ENCODE data around the gene PIM1.
"Not testable (repeated sequence)": the region's sequence is repeated elsewhere in the genome, so short reads cannot be mapped to it uniquely, and the experiment has no call there.

The PIM1 gene

GRCh38 chr6:37194886-37195285 lies 24.9 kb downstream of the PIM1 start:
- not testable (repeated sequence) for DNase-seq

DNA sequence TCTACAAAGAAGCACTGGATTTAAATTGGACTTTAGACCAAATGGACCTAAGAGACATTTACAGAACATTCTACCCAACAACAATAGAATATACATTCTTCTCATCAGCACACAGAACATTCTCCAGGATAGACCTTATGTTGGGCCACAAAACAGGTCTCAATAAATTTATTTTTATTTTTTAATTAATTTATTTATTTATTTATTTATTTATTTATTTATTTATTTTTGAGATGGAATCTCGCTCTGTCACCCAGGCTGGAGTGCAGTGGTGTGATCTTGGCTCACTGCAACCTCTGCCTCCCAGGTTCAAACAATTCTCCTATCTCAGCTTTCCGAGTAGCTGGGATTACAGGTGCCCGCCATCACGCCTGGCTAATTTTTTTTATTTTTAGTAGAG lies 26.5 kb downstream of the PIM1 start:
- not testable (repeated sequence) for DNase-seq

GRCh38 chr6:37200085-37200484 lies 30.1 kb downstream of the PIM1 start:
- no peak for DNase-seq

DNA sequence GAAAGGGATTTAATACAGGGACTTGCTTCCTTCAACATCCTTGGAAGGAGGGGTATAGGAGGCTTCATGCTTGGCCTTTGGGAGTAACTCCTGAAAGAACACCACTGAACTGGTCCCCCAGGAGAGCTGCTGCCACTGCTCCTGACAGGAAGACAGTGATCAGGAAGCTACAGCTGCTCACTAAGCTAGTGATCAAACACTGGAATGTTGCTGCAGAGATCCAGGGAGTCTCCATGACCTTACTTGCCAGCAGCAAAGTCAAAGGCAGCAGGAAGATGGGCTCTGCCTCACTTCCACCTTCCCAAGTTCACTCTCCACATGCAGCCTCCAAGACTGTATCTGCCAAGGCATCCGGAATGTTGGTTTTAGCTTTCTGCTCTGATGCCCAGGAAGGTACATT lies 31.8 kb downstream of the PIM1 start:
- DNase-seq: no peak

DNA sequence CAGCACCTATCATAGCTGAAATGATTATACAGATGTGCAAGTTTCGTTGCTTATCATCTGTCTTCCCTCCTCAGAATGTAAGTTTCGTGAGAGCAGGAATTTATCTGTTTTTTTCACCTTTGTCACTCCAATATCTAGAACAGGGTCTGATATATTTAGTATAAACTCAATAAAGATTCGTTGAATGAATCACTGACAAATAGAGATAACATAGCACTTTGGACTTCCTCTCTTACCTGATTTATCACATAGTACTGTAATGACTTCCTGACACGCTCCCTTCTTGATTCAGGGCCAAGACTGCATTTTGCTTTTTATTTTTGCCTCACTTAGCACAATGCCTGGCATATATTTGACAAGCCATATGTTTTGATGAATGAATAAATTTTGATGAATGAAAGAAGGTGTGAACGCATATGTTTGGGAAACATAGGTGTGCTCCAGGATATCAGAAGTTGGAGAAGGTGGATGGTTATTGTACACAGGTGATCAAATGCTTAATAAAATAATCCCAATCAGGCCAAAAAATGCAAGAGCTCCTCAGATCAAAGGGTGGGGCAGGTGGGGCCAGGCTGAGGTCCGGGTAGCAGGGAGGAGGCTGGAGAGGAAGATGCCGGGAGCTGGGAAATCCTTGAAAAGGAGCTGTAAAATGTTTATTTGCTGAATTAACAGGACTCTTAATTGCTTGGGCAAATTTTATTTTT lies 33.0 kb downstream of the PIM1 start:
- no peak for DNase-seq

DNA sequence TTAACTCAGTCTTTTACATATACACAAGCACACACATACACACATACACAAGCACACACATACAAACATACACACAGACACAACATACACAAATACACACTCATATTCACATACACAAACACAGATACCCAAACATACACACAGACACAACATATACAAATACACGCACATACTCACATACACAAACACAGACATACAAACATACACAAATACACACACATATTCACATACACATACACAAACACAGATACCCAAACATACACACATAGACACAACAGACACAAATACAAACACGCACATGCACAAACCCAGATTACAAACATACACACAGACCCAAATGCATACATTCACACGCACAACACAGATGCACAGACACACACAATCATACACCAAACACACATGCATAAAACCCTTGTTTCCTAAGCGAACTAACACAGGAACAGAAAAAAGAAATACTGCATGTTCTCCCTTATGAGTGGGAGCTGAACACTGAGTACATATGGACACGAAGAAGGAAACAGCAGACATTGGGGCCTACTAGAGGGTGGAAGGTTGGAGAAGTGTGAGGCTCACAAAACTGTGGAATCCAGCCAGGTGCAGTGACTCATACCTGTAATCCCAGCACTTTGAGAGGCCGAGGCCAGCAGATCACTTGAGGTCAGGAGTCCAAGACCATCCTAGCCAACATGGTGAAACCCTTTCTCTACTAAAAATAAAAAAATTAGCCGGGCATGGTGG lies 34.2 kb downstream of the PIM1 start:
- DNase-seq: no peak

- no peak for DNase-seq
Measured at GRCh38 chr6:37205175-37205996, 35.4 kb downstream of the PIM1 start.

- DNase-seq: no peak
Measured at GRCh38 chr6:37205997-37206340, 36.0 kb downstream of the PIM1 start.

GRCh38 chr6:37206622-37207021 lies 36.7 kb downstream of the PIM1 start:
- no peak for DNase-seq

- DNase-seq: peak; percentile 63
Measured at GRCh38 chr6:37207903-37208456, 38.0 kb downstream of the PIM1 start.

DNA sequence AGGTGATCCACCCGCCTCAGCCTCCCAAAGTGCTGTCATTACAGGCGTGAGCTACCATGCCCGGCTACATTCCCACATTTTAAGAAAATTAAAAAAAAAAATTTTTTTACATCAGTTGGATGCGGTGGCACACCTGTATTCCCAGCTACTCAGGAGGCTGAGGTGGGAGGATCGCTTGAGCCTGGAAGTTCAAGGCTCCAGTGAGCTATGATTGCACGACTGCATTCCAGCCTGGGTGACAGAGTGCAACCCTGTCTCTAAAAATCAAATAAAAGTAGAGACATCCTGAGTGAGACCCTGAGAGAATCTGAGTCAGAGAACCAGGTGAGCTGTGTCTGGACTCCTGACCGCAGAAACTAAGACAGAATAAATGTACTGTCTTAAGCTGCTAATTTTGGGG lies 38.8 kb downstream of the PIM1 start:
- DNase-seq: no peak

- no peak for DNase-seq
Measured at GRCh38 chr6:37209461-37210205, 39.7 kb downstream of the PIM1 start.

GRCh38 chr6:37210313-37210968 lies 40.5 kb downstream of the PIM1 start:
- peak; percentile 54 for DNase-seq

DNA sequence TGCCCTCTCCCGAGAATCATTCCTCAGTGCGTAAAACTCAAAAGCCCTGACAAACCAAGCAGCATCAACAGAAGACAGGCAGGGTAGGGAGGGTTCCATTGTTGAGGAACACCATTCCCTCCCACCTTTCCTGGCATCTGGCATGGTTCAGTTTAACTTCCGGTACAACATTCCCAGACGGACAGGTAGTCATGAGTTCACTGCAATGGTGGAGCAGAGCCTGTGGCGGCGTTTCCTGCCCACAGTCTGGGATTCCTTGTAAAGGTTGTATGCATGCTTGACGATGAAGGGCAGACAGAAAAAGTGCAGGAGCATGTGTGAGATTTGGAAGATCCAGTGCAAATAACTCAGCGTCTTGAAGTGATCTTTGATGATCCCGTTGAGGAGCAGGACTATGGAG lies 42.3 kb downstream of the PIM1 start:
- DNase-seq: no peak

DNA sequence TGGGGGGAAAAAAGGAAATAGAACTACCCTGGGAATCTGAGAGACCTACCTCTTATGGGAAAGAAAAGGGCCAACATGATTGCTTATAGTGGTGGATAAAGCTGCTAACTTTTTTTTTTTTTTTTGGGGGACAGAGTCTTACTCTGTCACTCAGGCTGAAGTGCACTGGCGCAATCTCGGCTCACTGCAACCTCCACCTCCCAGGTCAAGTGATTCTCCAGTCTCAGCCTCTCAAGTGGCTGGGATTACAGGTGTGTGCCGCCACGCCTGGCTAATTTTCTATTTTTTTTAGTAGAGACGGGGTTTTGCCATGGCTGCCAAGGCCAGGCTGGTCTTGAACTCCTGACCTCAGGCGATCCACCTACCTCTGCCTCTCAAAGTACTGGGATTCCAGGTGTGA lies 48.1 kb downstream of the PIM1 start:
- DNase-seq: no peak

- no peak for DNase-seq
Measured at GRCh38 chr6:37218511-37218910, 48.6 kb downstream of the PIM1 start.

DNA sequence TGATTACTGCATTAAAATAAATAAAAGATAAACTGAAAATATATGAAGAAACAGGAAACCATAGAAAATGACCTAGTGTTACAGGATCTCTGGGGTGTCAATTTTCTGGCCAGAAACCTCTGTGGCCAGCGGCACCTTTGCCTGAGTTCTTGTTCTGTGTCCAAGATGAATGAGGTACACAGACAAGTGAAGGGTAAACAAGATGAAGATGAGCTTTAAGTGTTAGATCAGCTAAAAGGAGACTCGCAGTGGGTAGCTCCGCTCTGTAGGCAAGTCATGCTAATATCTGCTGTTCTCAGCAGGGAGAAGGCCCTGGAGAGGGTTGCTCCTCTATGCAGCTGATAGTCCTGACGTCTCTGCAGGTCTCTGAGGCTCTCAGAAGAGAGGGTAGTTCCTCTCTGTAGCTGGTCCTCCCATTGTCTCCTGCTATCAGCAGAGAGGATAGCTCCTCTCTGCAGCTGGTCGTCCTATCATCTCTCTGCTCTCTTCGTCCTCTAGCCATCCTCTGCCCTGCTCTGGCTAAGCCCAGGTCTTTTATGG lies 51.7 kb downstream of the PIM1 start:
- DNase-seq: no peak

DNA sequence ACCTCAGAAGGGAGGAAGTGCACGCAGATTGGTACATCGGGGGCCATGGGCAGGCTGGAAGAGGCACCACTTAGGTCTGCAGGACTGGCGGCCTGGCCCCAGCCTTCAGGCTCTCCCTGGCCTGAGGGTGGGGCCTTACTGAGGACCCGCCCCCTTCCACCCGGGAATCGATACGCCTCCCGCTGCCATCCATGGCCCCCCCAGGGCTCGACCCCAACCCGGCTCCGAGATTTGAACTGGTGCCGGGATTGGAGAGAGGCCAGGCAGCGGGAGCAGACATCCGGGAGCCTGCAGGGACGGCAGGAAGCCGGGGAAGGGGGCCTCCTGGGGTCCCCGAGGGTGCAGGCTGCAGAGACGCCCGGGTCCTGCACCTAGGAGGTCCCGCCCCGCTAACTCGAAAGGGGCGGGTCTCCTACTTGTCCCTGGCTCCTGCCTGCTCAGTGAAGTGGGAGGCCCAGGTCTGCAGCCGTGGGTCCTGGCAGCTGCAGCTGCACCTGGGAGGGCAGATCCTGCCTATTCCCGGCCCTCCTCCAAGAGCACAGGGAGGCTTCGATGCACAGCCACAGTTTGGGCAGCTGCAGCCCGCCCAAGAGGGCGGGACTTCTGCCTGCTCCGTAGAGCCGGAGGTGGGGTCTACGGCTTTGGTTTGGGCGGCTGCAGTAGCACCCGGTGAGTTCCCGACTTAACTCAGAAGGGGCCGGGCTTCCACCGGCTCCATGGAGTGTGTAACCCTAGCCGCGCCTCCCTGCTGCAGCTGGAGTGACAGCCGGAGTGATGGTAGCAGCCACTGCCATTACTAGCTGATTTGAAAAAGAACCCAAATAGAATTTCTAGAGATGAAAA lies 52.4 kb downstream of the PIM1 start:
- DNase-seq: peak; percentile 81

- no peak for DNase-seq
Measured at GRCh38 chr6:37222992-37223391, 53.0 kb downstream of the PIM1 start.
